MCF 10A (cell line): Measurements from ENCODE around the gene RPL29. TPM values are rescaled to one million over a fixed set of nuclear protein-coding genes. Genes with fewer than 3 reads are reported as not detected.

Experiments
- BruUV-seq: library from RNA; stranded (reverse); fragments of 400-500 nt; replicated peaks from 2 replicates; lab custom pipeline; 2021; lab: Mats Ljungman, UMichigan
- CTCF ChIA-PET: fragments of 300-600 bp; sonication (Branson Sonifier 250); formaldehyde crosslinking; extraction: SDS; loops from one replicate; lab custom pipeline; 2021; ENCODE audit warnings: antibody characterized with exemption, inconsistent platforms; lab: Yijun Ruan, JAX
- POLR2A ChIA-PET: fragments of 300-600, 350-650 bp; sonication (Branson Sonifier 250); formaldehyde crosslinking; extraction: SDS; loops from one replicate; lab custom pipeline; 2020; ENCODE audit warnings: antibody characterized with exemption, inconsistent platforms; lab: Yijun Ruan, JAX
- DNase-seq: peaks from one replicate; pipeline ENCODE4 v3.0.0-alpha.2; 2018; ENCODE audit not compliant: unreplicated experiment
- H3K27ac Mint-ChIP-seq: one replicate; pipeline ENCODE4 v1.8.0; 2022; ENCODE audit warnings: mild to moderate bottlenecking, low read depth, mixed read lengths; ENCODE audit not compliant: unreplicated experiment
- H3K27me3 Mint-ChIP-seq: one replicate; pipeline ENCODE4 v1.8.0; 2022; ENCODE audit warnings: mixed read lengths; ENCODE audit not compliant: insufficient read depth, unreplicated experiment
- H3K36me3 Mint-ChIP-seq: one replicate; pipeline ENCODE4 v1.8.0; 2022; ENCODE audit warnings: mild to moderate bottlenecking, moderate library complexity, mixed read lengths; ENCODE audit not compliant: insufficient read depth, unreplicated experiment
- H3K4me1 Mint-ChIP-seq: one replicate; pipeline ENCODE4 v1.8.0; 2022; ENCODE audit warnings: mixed read lengths; ENCODE audit not compliant: insufficient read depth, unreplicated experiment
- H3K4me3 Mint-ChIP-seq: one replicate; pipeline ENCODE4 v1.8.0; 2022; ENCODE audit warnings: mild to moderate bottlenecking, moderate library complexity, mixed read lengths; ENCODE audit not compliant: unreplicated experiment
- H3K9me3 Mint-ChIP-seq: one replicate; pipeline ENCODE4 v1.8.0; 2022; ENCODE audit warnings: mixed read lengths; ENCODE audit not compliant: unreplicated experiment
- intact Hi-C: fragments of 100-400 bp; cut with micrococcal nuclease; formaldehyde crosslinking; loops from 2 replicates; pipeline ENCODE4 v1.14.1; 2022
- total RNA-seq: library from RNA; stranded (reverse); gene quantifications from 2 replicates; pipeline ENCODE4 v1.2.3, GENCODE V29; 2022
- TF ChIP-seq, protein P1 (sequence below): fragments of 200-600 bp; IDR thresholded peaks from one replicate; pipeline ENCODE4 v1.8.0; 2022; ENCODE audit warnings: antibody characterized with exemption, mild to moderate bottlenecking; ENCODE audit not compliant: unreplicated experiment

Gene RPL29
- total RNA-seq, 1 experiment from 2014 or later, result 1,551 TPM

DNA sequence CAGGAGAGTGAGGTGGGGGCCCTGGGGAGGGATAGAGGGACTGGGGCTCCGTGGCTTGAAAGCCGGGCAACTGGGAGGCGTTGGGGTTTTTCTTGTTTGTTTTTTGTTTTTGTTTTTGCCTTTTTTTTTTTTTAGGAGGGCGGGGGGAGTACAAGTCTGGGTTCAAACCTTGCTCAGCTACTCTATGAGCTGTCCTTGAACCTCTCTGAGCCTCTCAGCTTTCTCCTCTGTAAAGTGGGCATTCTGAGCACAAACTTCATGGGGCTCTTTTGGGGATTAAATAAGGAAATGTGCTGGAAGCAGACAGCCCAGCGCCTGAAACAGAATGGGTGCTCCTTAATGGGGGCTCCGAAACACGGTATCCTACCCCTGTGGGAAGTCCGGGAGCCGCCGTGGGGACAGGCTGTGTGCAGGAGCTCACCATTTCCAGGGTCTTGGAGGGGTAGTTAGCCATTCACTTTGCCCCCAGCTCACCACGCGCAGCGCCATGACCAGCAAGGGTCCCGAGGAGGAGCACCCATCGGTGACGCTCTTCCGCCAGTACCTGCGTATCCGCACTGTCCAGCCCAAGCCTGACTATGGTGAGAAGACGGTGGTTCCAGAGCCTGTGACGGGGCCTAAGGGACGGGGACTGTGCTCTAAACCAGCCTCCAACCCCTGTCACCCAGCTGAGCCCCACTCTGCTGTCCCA is 12.0 kb downstream of the RPL29 start:
- Mint-ChIP-seq H3K4me3 (peak overlapping the region; percentile 87), H3K27me3 (no peaks in the 10 kb centered on the region), H3K36me3 (peaks cover 12% of the 10 kb centered on the region), H3K9me3 (no peaks in the 10 kb centered on the region), H3K27ac (peak overlapping the region; percentile 98), H3K4me1 (peaks cover 26% of the 10 kb centered on the region)
- TF ChIP-seq, protein P1, sequence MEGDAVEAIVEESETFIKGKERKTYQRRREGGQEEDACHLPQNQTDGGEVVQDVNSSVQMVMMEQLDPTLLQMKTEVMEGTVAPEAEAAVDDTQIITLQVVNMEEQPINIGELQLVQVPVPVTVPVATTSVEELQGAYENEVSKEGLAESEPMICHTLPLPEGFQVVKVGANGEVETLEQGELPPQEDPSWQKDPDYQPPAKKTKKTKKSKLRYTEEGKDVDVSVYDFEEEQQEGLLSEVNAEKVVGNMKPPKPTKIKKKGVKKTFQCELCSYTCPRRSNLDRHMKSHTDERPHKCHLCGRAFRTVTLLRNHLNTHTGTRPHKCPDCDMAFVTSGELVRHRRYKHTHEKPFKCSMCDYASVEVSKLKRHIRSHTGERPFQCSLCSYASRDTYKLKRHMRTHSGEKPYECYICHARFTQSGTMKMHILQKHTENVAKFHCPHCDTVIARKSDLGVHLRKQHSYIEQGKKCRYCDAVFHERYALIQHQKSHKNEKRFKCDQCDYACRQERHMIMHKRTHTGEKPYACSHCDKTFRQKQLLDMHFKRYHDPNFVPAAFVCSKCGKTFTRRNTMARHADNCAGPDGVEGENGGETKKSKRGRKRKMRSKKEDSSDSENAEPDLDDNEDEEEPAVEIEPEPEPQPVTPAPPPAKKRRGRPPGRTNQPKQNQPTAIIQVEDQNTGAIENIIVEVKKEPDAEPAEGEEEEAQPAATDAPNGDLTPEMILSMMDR, result no peak
- no peak for DNase-seq
- POLR2A ChIA-PET, result interaction anchor here (0.6 to 6.0 kb wide), 16 partner anchors 8 to 599 kb away, joined by 3 to 93 read pairs (median 5); partner anchors contain the start of genes ABHD14A, ABHD14B, GLYCTK and MANF
- intact Hi-C loops, result no loop called here
- CTCF ChIA-PET, result interaction anchor here (0.5 to 3.9 kb wide), 14 partner anchors 9 to 1280 kb away, joined by 3 to 27 read pairs (median 4); partner anchors contain the start of gene ABHD14B
- BruUV-seq, result TSS peak; percentile 88

DNA sequence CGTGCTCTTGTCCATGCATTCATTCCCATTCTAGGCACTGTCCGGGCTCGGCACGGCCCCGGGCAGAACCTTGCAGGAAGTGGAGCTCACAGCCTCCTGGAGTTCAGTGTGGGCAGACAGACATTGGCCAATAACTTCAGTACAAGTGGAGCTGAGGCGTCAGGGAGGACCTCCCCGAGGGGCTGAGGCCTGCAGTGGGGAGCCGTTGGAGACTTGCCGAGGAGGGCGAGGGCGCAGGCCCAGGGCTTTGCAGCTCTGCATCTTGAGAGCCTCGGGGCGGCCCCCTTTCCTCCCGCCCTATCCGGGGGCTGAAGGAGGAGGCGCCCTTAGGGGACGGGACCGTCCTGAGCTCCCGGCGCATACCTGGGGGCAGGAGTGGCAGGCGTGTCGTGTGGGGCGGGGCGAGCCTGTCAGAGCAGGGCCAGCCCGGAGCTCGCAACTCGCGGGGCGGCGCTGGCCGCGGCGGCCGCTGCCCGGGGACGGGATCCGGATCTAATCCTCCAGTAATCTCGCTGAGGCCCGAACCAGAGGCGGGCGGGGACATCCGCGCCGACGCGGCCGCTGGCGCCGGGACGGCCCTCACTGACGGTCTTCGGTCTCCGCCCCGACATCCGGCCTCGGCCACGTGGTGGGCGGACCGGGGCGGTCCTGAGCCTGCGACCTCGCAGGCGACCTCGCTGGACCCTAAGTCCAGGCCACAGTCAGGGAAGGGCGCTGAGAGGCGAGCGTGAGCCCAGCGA is 12.7 kb downstream of the RPL29 start, which contains the start of gene ACY1:
Gene ACY1 (plus strand): TSS at position 698 of the 740 bp plus-strand sequence. CDS start 530 bp downstream, outside the sequence.
- ChIA-PET POLR2A (interaction anchor here (0.6 to 6.0 kb wide), 23 partner anchors 9 to 598 kb away, joined by 3 to 93 read pairs (median 5); partner anchors contain the start of genes ABHD14A, ABHD14B, DCAF1 and GLYCTK), CTCF (interaction anchor here (0.5 to 3.9 kb wide), 16 partner anchors 9 to 1281 kb away, joined by 3 to 27 read pairs (median 4); partner anchors contain the start of genes ABHD14B and RRP9)
- no TSS peak for BruUV-seq
- Mint-ChIP-seq H3K4me1 (peaks cover 25% of the 10 kb centered on the region), H3K9me3 (no peaks in the 10 kb centered on the region), H3K4me3 (peak within 1 kb of the TSS; percentile 87), H3K27ac (peak within 1 kb of the TSS; percentile 98), H3K27me3 (no peaks in the 10 kb centered on the region), H3K36me3 (peaks cover 9% of the 10 kb centered on the region)
- TF ChIP-seq, protein P1, result no peak
- DNase-seq, result peak; percentile 87
- intact Hi-C loops, result no loop called here

DNA sequence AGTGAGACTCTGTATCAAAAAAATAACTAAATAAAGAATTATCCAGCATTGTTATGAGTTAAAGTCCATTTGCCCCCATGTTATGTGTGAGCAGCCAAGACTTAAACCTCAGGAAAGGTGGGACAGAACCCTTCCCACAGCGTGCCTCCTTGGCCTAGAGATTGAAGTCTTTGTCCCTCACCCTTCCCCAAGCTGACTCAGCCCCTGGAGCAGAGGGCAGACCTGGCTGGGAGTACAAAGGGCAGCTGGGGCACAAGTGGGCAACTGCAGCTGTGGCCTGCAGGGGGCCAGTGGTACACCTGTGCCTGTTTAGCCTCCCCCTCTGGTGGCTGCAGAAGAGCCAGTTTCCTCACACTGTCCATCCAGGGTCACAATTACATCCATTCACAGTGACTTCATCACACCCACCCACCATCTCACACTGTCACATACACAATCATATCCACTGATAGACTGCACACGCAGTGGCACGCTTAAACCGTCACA is 13.3 kb downstream of the RPL29 start:
- TSS peak; percentile 65 for BruUV-seq
- H3K9me3 Mint-ChIP-seq, result no peaks in the 10 kb centered on the region
- intact Hi-C loops, result no loop called here
- H3K4me1 Mint-ChIP-seq, result peaks cover 30% of the 10 kb centered on the region
- TF ChIP-seq, protein P1, result peak; percentile 60
- peak overlapping the region; percentile 87 for H3K4me3 Mint-ChIP-seq
- ChIA-PET POLR2A (interaction anchor here (0.7 to 6.0 kb wide), 22 partner anchors 9 to 483 kb away, joined by 3 to 93 read pairs (median 5); partner anchors contain the start of genes ABHD14A, ABHD14B, DCAF1 and GLYCTK), CTCF (interaction anchor here (0.5 to 3.9 kb wide), 14 partner anchors 9 to 141 kb away, joined by 3 to 27 read pairs (median 6); partner anchors contain the start of genes ABHD14B and RRP9)
- peak; percentile 72 for DNase-seq
- no peaks in the 10 kb centered on the region for H3K27me3 Mint-ChIP-seq
- H3K27ac Mint-ChIP-seq, result peak overlapping the region; percentile 98
- peaks cover 6% of the 10 kb centered on the region for H3K36me3 Mint-ChIP-seq
